Amniotic epithelial cell (primary cell): ENCODE data around the gene CLEC1A.

Source experiments
- DNase-seq: peaks from one replicate; pipeline ENCODE4 v3.0.0-alpha.2; 2010; ENCODE audit warnings: low read depth

The CLEC1A gene

GRCh38 chr12:10101042-10101579, 2.3 kb upstream of the CLEC1A start:
- no peak for DNase-seq

- DNase-seq, result no peak
These were observed 1.3 kb downstream of the CLEC1A start for GRCh38 chr12:10097521-10097920.

GRCh38 chr12:10095971-10096370, 2.8 kb downstream of the CLEC1A start:
- DNase-seq, result no peak

GRCh38 chr12:10094646-10095395, 4.0 kb downstream of the CLEC1A start:
- DNase-seq, result no peak

- no peak for DNase-seq
These were observed 9.6 kb downstream of the CLEC1A start for GRCh38 chr12:10088955-10089900.

GRCh38 chr12:10088031-10088430, 10.8 kb downstream of the CLEC1A start:
- no peak for DNase-seq

GRCh38 chr12:10086387-10086786, 12.4 kb downstream of the CLEC1A start:
- DNase-seq, result no peak

- DNase-seq, result no peak
These were observed 14.1 kb downstream of the CLEC1A start for GRCh38 chr12:10084733-10085132.

GRCh38 chr12:10082117-10082874, 16.5 kb downstream of the CLEC1A start:
- no peak for DNase-seq

GRCh38 chr12:10075451-10075850, 23.3 kb downstream of the CLEC1A start:
- no peak for DNase-seq

GRCh38 chr12:10073261-10073660, 25.5 kb downstream of the CLEC1A start:
- no peak for DNase-seq

- no peak for DNase-seq
These were observed 26.7 kb downstream of the CLEC1A start for GRCh38 chr12:10072131-10072530.

GRCh38 chr12:10070380-10070779, 28.4 kb downstream of the CLEC1A start:
- no peak for DNase-seq

GRCh38 chr12:10069976-10070375, 28.8 kb downstream of the CLEC1A start:
- no peak for DNase-seq

- DNase-seq, result peak; percentile 74
These were observed 29.7 kb downstream of the CLEC1A start for GRCh38 chr12:10069099-10069498.

- peak; percentile 12 for DNase-seq
These were observed 30.1 kb downstream of the CLEC1A start for GRCh38 chr12:10068644-10069043.

GRCh38 chr12:10067942-10068341, 30.8 kb downstream of the CLEC1A start:
- DNase-seq, result no peak

GRCh38 chr12:10067264-10067663, 31.5 kb downstream of the CLEC1A start:
- DNase-seq, result no peak

- DNase-seq, result no peak
These were observed 33.5 kb downstream of the CLEC1A start for GRCh38 chr12:10065241-10065640.

- DNase-seq, result no peak
These were observed 40.4 kb downstream of the CLEC1A start for GRCh38 chr12:10058387-10058786.

GRCh38 chr12:10052193-10052913, 46.4 kb downstream of the CLEC1A start:
- DNase-seq, result no peak
